ENCODE results near the gene LTBP4.
"Not testable (repeated sequence)": the region's sequence is repeated elsewhere in the genome, so short reads cannot be mapped to it uniquely, and the experiment has no call there.

DNA sequence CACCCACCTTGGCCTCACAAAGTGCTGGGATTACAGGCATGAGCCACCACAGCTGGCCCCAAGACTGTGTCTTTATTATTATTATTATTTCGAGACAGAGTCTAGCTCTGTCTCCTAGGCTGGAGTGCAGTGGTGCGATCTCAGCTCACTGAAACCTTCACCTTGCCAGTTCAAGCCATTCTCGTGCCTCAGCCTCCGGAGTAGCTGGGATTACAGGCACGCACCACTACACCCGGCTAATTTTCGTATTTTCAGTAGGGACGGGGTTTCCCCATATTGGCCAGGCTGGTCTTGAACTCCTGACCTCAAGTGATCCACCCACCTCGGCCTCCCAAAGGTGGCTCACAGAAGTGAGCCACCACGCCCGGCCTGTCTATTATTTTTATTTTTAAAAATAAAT is 51.1 kb downstream of the LTBP4 start:
- not testable (repeated sequence) for TF ChIP-seq POLR2A (IDR thresholded peaks at IDR 0.05)
- TF ChIP-seq, protein P1, sequence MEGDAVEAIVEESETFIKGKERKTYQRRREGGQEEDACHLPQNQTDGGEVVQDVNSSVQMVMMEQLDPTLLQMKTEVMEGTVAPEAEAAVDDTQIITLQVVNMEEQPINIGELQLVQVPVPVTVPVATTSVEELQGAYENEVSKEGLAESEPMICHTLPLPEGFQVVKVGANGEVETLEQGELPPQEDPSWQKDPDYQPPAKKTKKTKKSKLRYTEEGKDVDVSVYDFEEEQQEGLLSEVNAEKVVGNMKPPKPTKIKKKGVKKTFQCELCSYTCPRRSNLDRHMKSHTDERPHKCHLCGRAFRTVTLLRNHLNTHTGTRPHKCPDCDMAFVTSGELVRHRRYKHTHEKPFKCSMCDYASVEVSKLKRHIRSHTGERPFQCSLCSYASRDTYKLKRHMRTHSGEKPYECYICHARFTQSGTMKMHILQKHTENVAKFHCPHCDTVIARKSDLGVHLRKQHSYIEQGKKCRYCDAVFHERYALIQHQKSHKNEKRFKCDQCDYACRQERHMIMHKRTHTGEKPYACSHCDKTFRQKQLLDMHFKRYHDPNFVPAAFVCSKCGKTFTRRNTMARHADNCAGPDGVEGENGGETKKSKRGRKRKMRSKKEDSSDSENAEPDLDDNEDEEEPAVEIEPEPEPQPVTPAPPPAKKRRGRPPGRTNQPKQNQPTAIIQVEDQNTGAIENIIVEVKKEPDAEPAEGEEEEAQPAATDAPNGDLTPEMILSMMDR (IDR thresholded peaks at IDR 0.05), result not testable (repeated sequence)

All from tibial nerve (tissue), 3 donors.